KOPT-K1 (cell line): ENCODE results near the gene TSR3.
"Not testable (repeated sequence)": the region's sequence is repeated elsewhere in the genome, so short reads cannot be mapped to it uniquely, and the experiment has no call there.

Experiments
- H3K27ac ChIP-seq: fragments of 200-600 bp; sonication (generic); 2 replicates; pipeline ENCODE4 v1.5.1; 2016; ENCODE audit warnings: antibody characterized with exemption, mild to moderate bottlenecking, low read depth, low read length; ENCODE audit not compliant: poor library complexity, severe bottlenecking
- H3K36me3 ChIP-seq: fragments of 200-600 bp; sonication (generic); 2 replicates; pipeline ENCODE4 v1.5.1; 2017; ENCODE audit warnings: antibody characterized with exemption, mild to moderate bottlenecking, low read length, moderate library complexity; ENCODE audit not compliant: insufficient read depth
- H3K9me3 ChIP-seq: fragments of 200-600 bp; sonication (generic); 2 replicates; pipeline ENCODE4 v1.5.1; 2017; ENCODE audit warnings: antibody characterized with exemption, low read length, mild to moderate bottlenecking; ENCODE audit not compliant: insufficient read depth, poor library complexity, severe bottlenecking

Gene TSR3

DNA sequence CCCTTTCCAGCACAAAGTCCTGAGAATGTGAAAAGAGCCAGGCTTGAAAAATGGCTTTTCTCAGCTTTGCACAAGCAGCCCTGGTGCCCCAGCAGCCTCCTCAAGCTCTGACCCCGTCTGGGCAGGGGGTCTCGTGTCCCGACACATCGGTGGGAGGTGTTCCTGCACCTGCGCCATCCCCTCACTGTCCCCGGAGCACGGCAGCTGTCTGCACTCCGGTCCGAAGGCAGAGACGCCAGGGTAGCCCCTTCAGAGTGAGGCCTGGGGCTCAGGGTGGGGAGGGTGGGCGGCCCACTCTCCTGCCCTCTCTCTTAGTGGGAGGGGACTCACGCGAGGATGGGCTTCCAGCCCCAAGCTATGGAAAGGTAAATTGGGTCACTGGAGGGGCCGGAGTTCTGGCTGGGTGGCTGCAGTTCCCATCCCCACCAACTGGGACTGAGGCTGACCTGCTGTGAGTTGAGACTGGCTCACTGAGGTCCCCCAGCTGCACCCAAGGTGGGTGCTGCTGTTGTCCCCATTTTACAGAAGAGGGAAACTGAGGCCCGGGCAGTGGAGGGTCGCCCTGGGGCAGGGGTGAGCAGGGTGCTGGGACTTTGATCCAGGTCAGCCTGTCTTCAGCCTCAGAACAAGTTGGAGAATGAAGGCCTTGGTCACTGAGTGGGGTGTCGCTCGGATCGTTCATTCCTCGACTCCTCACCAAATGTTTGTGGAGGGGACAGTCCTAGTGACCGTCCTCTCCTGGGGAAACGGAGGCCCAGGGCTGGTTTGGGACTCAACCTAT, 20.6 kb downstream of the TSR3 start:
- Histone ChIP-seq H3K36me3 (0 out of 2 replicates have a peak, but pooled peaks cover 7% of the 10 kb centered on the region), H3K9me3 (no peaks in the 10 kb centered on the region), H3K27ac (no peak overlapping the region)

DNA sequence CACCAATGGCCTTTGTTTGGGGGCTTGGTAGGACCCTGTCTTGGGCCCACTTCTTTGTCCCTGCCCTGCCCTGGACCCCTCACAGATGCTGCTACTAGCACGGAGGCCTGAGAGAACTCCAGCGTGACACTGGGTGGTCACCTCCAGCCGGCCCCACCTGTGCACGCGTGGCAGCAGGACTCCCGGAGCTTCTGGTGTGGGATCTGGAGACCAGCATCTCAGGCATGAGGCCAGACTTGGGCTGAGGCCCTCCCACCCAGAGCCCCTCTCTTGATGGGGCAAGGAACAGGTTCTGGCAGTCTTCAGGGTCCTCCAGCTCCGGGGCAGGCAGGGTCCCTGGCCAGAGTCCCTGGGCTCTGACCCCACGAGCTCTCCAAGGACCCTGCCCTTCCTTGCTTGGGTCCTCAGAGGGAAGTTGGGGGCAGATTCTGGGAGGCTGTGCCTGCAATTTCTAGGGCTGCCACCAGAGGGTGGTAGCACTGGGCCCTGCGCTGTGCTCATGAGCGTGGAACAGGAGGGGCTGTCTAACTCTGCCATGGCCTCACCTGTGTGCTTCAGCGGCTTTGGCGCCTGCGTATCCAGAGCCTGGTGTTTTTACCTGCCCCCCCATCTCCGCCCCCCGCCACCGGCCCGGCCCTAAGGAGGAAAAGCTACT, 21.3 kb downstream of the TSR3 start:
- H3K27ac ChIP-seq, result no peak overlapping the region
- H3K9me3 ChIP-seq, result no peaks in the 10 kb centered on the region
- H3K36me3 ChIP-seq, result peaks cover 15% of the 10 kb centered on the region

DNA sequence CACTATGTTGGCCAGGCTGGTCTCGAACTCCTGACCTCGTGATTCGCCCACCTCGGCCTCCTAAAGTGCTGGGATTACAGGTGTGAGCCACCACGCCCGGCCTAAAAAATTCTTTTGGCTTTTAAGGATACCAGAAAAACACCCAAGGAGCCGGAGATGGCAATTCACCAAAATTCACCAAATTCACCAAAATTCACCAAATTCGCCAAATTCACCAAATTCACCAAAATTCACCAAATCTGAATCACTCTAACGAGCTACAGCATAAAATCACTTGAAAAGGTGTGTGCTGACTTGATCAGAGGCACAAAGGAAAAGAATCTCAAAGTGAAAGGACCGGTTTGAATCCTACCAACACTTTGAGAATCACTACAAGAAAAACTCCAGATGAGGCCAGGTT, 22.7 kb downstream of the TSR3 start:
- H3K36me3 ChIP-seq, result peaks cover 29% of the 10 kb centered on the region
- not testable (repeated sequence) for H3K9me3 ChIP-seq, H3K27ac ChIP-seq

- not testable (repeated sequence) for H3K27ac ChIP-seq, H3K9me3 ChIP-seq
- H3K36me3 ChIP-seq, result peaks cover 37% of the 10 kb centered on the region
Measured at GRCh38 chr16:1328136-1328535, 23.5 kb downstream of the TSR3 start.

DNA sequence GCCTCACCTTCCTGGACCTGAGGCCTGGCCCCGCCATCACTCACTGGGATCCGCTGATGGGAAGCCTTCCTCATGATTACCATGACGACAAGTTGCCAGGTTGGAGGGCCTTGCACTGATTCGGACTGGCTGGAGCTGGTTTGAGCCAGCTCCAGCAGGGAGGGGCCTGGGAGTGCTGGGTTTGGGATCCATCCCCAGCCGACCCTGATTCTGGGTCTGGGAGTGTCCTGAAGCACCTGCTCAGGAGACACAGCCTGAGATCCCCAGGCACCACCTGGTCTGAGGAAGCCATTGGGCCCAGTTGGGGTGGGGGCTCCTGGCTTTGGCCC, 24.1 kb downstream of the TSR3 start:
- no peaks in the 10 kb centered on the region for H3K9me3 ChIP-seq
- peaks cover 43% of the 10 kb centered on the region for H3K36me3 ChIP-seq
- H3K27ac ChIP-seq, result no peak overlapping the region

GRCh38 chr16:1326946-1327618, 24.6 kb downstream of the TSR3 start:
- H3K9me3 ChIP-seq, result no peaks in the 10 kb centered on the region
- no peak overlapping the region for H3K27ac ChIP-seq
- peaks cover 48% of the 10 kb centered on the region for H3K36me3 ChIP-seq

- Histone ChIP-seq H3K36me3 (peaks cover 55% of the 10 kb centered on the region), H3K9me3 (no peaks in the 10 kb centered on the region), H3K27ac (no peak overlapping the region)
Measured at GRCh38 chr16:1326391-1326790, 25.3 kb downstream of the TSR3 start.

DNA sequence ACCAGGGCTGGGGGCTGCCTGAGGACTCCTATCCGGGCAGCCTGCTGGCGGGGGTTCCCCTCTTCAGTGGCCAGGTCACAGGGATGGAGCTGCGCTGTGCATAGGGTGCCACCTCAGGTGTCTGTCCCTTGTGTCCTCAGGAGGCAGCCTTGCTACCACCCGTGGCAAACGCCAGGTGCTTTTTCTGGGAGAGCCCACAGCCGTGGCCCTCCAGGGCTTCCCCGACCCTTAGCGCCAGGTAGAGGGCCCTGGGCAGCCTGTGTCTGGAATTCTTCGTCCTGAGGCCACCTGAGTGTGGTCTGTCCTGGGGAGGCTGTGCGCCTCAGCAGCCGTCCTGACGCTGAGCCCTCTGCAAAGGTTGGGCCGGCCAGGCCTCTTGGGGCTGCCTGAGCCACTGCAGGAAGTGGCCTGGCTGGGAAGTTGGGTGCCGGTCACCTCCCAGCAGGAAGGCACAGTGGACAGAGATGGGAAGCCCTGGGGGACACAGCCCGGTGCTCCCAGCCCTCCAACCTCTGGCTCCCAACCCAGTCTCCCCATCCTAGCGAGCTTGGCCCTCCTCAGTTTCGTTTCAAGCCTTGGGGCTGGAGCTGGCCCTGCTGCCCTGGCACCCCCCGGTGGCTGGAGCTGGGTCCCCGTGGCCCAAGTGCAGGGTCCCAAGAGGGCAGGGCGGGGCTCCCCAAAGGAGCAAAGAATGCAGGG, 25.9 kb downstream of the TSR3 start:
- Histone ChIP-seq H3K36me3 (peaks cover 60% of the 10 kb centered on the region), H3K27ac (no peak overlapping the region), H3K9me3 (no peaks in the 10 kb centered on the region)

DNA sequence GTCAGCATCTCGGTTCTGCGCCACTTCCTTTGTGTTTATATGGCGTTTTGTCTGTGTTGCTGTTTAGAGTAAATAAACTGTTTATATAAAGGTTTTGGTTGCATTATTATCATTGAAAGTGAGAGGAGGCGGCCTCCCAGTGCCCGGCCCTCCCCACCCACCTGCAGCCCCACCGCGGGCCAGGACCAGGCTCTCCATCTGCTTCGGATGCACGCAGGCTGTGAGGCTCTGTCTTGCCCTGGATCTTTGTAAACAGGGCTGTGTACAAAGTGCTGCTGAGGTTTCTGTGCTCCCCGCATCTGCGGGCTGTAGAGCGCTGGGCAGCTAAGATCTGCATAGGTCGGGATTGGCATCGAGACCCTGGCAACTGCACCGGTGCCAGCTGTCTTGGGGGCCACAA, 26.4 kb downstream of the TSR3 start:
- no peaks in the 10 kb centered on the region for H3K9me3 ChIP-seq
- no peak overlapping the region for H3K27ac ChIP-seq
- H3K36me3 ChIP-seq, result peaks cover 66% of the 10 kb centered on the region

- Histone ChIP-seq H3K36me3 (peaks cover 75% of the 10 kb centered on the region), H3K27ac (no peak overlapping the region), H3K9me3 (no peaks in the 10 kb centered on the region)
Measured at GRCh38 chr16:1324286-1324826, 27.3 kb downstream of the TSR3 start.

DNA sequence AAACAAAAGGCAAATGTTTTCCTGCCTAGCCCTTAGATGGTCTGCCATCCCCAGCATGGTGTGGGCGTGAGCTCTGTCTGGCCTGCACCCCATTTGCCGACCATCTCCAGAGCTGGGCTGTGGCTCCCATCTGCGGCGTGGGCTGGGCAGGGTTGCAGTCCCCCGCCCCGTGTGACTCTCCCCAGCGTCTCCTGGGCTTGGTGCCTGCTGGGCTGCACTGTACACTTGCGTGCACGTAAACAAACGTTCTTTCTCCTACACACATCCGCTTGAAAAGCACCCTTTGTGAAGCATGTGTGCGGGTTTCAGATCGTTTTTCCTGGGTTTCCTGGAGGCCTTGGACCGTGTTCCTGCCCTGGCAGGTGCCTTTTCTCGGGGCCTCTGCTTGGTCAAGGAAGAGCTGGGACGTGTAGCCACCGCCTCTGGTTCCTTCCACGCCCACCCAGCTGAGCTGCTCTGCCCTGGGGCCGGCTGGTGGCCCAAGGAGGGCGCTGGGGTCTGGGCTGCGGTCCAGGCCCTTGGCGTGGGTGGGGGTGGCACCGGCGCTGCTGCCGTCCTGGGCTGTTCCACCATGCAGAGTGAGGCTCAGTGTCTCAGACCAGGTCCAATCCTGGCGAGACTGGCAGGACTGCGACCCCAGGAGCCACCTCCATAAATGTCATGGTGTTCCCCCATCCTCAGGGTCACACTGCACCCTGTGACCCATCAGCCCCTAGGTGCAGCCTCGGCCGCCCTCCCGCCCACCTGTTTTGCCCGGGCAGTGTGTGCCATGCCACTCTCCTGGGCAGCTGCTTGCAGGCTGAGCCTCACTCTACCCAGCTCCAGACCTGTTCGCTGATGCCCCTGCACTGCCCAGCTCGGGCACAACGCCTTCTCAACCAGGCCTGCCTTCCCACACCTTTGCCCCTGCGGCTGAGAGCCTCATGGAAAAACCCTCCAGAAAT, 28.1 kb downstream of the TSR3 start:
- H3K36me3 ChIP-seq, result peaks cover 83% of the 10 kb centered on the region
- no peak overlapping the region for H3K27ac ChIP-seq
- no peaks in the 10 kb centered on the region for H3K9me3 ChIP-seq

GRCh38 chr16:1322407-1322806, 29.3 kb downstream of the TSR3 start:
- Histone ChIP-seq H3K36me3 (peaks cover 93% of the 10 kb centered on the region), H3K27ac (no peak overlapping the region), H3K9me3 (no peaks in the 10 kb centered on the region)

DNA sequence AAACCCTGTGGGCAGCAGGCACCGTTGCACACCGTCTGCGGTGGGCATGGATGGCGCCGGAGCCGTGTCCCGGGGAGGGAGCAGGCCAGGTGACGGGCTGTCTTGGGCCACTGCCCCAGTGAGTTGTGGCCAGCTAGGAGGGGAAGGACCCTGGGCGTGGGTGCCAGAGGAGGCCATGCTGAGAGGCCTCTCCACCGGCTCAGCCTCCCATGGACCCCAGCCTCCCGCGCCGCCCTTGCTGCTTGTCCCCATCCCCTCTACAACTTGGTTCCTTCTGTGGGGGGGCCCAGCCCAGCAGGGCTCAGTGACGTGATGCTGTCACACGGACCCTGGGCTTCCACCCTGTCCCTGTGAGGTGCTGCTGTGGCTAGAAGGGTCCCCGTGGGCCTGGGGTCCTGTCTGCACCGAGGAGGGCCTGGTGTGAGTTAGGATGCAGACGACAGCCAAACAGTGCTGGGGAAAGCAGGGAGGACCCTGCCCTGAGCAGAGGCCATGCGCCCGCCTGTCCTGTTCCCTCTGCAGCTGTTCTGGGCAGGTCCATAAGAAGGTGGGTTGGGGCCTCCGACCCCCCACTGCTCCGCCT, 30.9 kb downstream of the TSR3 start:
- Histone ChIP-seq H3K9me3 (no peaks in the 10 kb centered on the region), H3K27ac (no peak overlapping the region), H3K36me3 (peaks cover 100% of the 10 kb centered on the region)

DNA sequence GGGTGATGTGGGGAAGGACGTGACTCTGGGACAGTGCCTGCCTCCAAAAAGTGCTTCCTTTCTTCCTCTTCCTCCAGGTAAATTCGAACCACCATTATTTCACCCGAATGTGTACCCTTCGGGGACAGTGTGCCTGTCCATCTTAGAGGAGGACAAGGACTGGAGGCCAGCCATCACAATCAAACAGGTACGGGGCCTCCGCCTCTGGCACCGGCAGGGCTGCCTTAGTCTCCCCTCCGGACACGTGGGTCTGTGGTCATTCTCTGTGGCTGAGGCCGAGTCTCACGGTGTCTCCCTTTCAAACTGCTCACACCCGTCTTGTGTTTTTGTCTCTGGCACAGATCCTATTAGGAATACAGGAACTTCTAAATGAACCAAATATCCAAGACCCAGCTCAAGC, 31.6 kb downstream of the TSR3 start:
- peaks cover 100% of the 10 kb centered on the region for H3K36me3 ChIP-seq
- no peak overlapping the region for H3K27ac ChIP-seq
- no peaks in the 10 kb centered on the region for H3K9me3 ChIP-seq
